Sigmoid colon (tissue), 7 donors: ENCODE results near the gene DUS3L. TPM values are rescaled to one million over a fixed set of nuclear protein-coding genes. Genes with fewer than 3 reads are reported as not detected.

Experiments
- DNase-seq: peaks from one replicate; pipeline ENCODE4 v3.0.0-alpha.2; 2019
- H3K27ac ChIP-seq, 4 donors: fragments of 200-600 bp; sonication (generic); one replicate each; pipeline ENCODE4 v1.5.1; 2016 to 2019; ENCODE audit warnings: mild to moderate bottlenecking in 1 of 4
- H3K27me3 ChIP-seq, 3 donors: fragments of 200-600 bp; sonication (generic); one replicate each; pipeline ENCODE4 v1.5.1; 2019; ENCODE audit warnings: mild to moderate bottlenecking in 1 of 3
- H3K36me3 ChIP-seq, 4 donors: fragments of 200-600 bp; sonication (generic); one replicate each; pipeline ENCODE4 v1.5.1; 2016 to 2019
- H3K4me1 ChIP-seq, 4 donors: fragments of 200-600 bp; sonication (generic); one replicate each; pipeline ENCODE4 v1.5.1; 2017 to 2019
- H3K4me3 ChIP-seq, 4 donors: fragments of 200-600 bp; sonication (generic); one replicate each; pipeline ENCODE4 v1.5.1; 2017 to 2019; ENCODE audit warnings: mild to moderate bottlenecking in 2 of 4, moderate library complexity in 1 of 4
- H3K9me3 ChIP-seq, 4 donors: fragments of 200-600 bp in 3 of 4; sonication (generic) in 3 of 4; one replicate each; pipeline versions ENCODE4 v1.5.1 to v1.6.1; 2013 to 2019
- EP300 ChIP-seq, 4 donors: sonication (generic); formaldehyde crosslinking; IDR thresholded peaks; one replicate each; pipeline ENCODE4 v1.6.1; 2017; ENCODE audit warnings: antibody characterized with exemption in 4 of 4
- POLR2A ChIP-seq, 2 donors: fragments of 450-650 bp; IDR thresholded peaks; one replicate each; pipeline ENCODE4 v1.6.1; 2016; ENCODE audit warnings: antibody characterized with exemption in 2 of 2, mild to moderate bottlenecking in 2 of 2, moderate library complexity in 2 of 2
- POLR2AphosphoS5 ChIP-seq, 4 donors: sonication (generic); formaldehyde crosslinking; IDR thresholded peaks; one replicate each; pipeline ENCODE4 v1.6.1; 2017; ENCODE audit warnings: antibody characterized with exemption in 4 of 4
- WGBS, 2 donors: extraction: QIAGEN DNeasy Blood & Tissue Kit; methylation state at CpG; one replicate each; pipeline ENCODE4 v1.1.7; 2013; 5-methylcytosine and 5-hydroxymethylcytosine counted together
- intact Hi-C: fragments of 100-400 bp; cut with DNase I; formaldehyde crosslinking; loops from one replicate; pipeline ENCODE4 v1.15.1; 2023
- polyA plus RNA-seq, 3 donors: library from polyadenylated mRNA; stranded (reverse); fragments of 200-250 nt; gene quantifications; one replicate each; pipeline ENCODE4 v1.2.3, GENCODE V29; 2013
- total RNA-seq, 4 donors: library from RNA; depleted of rRNA; stranded (reverse); fragments of >200 nt; gene quantifications; one replicate each; pipeline ENCODE4 v1.1.0, GENCODE V29; 2016
- TF ChIP-seq, protein P1 (sequence below), 4 experiments: fragments of 450-650 bp in 3 of 4; fragments of 200-600 bp in 1 of 4; IDR thresholded peaks; one replicate each; pipeline ENCODE4 v1.5.1; 2016 to 2019; ENCODE audit warnings: antibody characterized with exemption in 4 of 4, mild to moderate bottlenecking in 3 of 4, moderate library complexity in 2 of 4
- donor health status: healthy with polysubstance abuse.
- donor health status: Bipolar disorder and iron deficiency.
- donor health status: healthy.

Gene DUS3L
- total and polyA plus RNA-seq, 7 donors = 8.3 to 42.0 (median 27.1) TPM

DNA sequence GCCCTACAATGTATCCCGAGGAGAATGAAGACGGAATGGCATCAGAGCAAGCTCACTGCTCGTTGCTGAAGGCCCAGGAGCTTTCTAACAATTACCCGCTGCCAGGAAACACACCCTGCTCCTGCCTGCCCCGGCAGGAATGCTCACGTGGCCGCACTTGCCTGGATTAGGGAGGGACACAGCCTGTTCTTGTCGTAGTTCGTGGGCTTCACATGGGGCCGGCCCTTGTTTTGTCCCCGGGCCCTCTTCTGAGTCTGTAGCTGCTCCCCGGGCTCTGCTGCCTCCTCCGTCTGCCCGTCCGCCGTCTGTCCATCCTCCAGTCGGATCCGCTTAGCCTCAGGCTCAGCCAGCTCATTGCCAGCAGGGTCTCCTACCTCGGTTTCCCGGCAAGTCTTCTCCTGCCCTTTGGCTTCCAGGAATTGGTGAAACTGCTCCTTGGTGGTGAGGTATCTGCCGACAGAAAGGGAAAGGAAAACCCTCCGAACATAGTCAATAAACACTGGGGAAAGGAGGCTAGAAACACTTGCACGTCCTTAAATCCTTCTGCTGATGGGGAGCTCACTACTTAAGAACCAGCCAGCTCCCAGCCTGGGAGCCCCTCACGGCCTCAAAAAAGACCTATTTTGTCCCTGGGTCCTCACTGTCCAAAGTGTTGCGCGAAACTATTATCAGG lies 941 bp downstream of the DUS3L start:
- DNase-seq = peak; percentile 70
- Histone ChIP-seq H3K9me3 (no peaks in the 10 kb centered on the region), H3K4me1 (peaks cover 2 to 9% (median 9%) of the 10 kb centered on the region in 4 donors), H3K36me3 (peaks cover 36 to 51% (median 44%) of the 10 kb centered on the region in 4 donors), H3K27me3 (no peaks in the 10 kb centered on the region), H3K4me3 (peak overlapping the region; percentile 88 to 97 (median 92)), H3K27ac (peak overlapping the region; percentile 98 to 100 (median 99))
- WGBS, 2 donors = 78 to 83% methylated on average over 26 of the region's 26 CpGs
- TF ChIP-seq, protein P1, sequence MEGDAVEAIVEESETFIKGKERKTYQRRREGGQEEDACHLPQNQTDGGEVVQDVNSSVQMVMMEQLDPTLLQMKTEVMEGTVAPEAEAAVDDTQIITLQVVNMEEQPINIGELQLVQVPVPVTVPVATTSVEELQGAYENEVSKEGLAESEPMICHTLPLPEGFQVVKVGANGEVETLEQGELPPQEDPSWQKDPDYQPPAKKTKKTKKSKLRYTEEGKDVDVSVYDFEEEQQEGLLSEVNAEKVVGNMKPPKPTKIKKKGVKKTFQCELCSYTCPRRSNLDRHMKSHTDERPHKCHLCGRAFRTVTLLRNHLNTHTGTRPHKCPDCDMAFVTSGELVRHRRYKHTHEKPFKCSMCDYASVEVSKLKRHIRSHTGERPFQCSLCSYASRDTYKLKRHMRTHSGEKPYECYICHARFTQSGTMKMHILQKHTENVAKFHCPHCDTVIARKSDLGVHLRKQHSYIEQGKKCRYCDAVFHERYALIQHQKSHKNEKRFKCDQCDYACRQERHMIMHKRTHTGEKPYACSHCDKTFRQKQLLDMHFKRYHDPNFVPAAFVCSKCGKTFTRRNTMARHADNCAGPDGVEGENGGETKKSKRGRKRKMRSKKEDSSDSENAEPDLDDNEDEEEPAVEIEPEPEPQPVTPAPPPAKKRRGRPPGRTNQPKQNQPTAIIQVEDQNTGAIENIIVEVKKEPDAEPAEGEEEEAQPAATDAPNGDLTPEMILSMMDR (IDR thresholded peaks at IDR 0.05) = no peak
- no peak for TF ChIP-seq EP300 (IDR thresholded peaks at IDR 0.05)
- no peak for TF ChIP-seq POLR2AphosphoS5 (IDR thresholded peaks at IDR 0.05)
- no peak for TF ChIP-seq POLR2A (IDR thresholded peaks at IDR 0.05)
- intact Hi-C loops = loop anchor here (5.0 kb wide), 3 partner anchors 68 to 187 kb away; partner anchors contain the start of genes CATSPERD, LONP1, RANBP3 and SAFB

DNA sequence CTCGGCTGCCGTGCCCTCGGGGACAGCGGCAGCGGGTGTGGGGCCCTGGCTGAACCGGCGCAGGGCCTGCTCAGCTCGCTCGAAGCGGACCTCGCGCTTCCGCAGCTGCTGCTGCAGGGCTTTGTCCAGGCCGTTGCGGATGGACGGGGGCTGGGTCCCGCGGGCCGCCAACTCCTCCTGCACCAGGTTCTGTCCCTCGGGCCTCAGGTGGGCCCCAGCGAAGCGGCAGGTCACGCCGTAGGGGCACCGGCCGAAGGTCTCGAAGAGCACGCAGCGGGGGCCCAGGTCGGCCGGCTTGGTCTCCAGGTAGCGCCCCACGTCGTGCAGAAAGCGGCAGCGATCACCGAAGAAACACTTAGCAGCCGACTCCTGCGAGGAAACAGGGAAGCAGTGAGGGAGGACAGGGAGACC lies 1.6 kb downstream of the DUS3L start:
- intact Hi-C loops = no loop called here
- Histone ChIP-seq H3K27ac (no peak overlapping the region), H3K36me3 (peaks cover 36 to 58% (median 48%) of the 10 kb centered on the region in 4 donors), H3K4me1 (peaks cover 2 to 9% (median 9%) of the 10 kb centered on the region in 4 donors), H3K4me3 (no peak overlapping the region), H3K9me3 (no peaks in the 10 kb centered on the region), H3K27me3 (no peaks in the 10 kb centered on the region)
- no peak for DNase-seq
- WGBS, 2 donors = 96 to 97% methylated on average over 39 of the region's 39 CpGs
- TF ChIP-seq POLR2A (IDR thresholded peaks at IDR 0.05) (no peak), POLR2AphosphoS5 (IDR thresholded peaks at IDR 0.05) (no peak), EP300 (IDR thresholded peaks at IDR 0.05) (no peak)
- TF ChIP-seq, protein P1 (IDR thresholded peaks at IDR 0.05) = no peak

DNA sequence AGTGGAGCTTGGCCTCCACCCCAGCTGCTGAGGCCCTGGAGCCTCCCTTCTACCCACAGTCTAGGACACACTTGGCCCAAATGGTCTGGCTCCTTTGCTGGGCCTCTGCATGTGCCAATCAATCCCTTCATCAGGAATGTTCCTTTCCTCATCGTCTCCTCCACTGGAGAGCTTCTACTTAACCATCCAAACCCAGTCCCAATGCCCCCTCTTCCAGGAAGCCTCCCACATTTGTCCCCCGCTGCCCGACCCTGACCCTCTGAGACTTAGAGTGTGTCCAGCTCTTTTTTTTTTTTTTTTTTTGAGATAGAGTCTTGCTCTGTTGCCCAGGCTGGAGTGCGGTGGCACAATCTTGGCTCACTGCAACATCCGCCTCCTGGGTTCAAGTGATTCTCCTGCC lies 2.5 kb downstream of the DUS3L start:
- WGBS, 2 donors = 89 to 96% methylated on average over 5 of the region's 5 CpGs
- H3K4me3 ChIP-seq = no peak overlapping the region
- TF ChIP-seq, protein P1 (IDR thresholded peaks at IDR 0.05) = no peak
- no peak for TF ChIP-seq POLR2A (IDR thresholded peaks at IDR 0.05)
- TF ChIP-seq POLR2AphosphoS5 (IDR thresholded peaks at IDR 0.05) = no peak
- TF ChIP-seq EP300 (IDR thresholded peaks at IDR 0.05) = no peak
- peaks cover 2 to 9% (median 9%) of the 10 kb centered on the region in 4 donors for H3K4me1 ChIP-seq
- no peak for DNase-seq
- no peaks in the 10 kb centered on the region for H3K9me3 ChIP-seq
- peaks cover 36 to 63% (median 49%) of the 10 kb centered on the region in 4 donors for H3K36me3 ChIP-seq
- no peaks in the 10 kb centered on the region for H3K27me3 ChIP-seq
- no peak overlapping the region for H3K27ac ChIP-seq
- intact Hi-C loops = no loop called here

DNA sequence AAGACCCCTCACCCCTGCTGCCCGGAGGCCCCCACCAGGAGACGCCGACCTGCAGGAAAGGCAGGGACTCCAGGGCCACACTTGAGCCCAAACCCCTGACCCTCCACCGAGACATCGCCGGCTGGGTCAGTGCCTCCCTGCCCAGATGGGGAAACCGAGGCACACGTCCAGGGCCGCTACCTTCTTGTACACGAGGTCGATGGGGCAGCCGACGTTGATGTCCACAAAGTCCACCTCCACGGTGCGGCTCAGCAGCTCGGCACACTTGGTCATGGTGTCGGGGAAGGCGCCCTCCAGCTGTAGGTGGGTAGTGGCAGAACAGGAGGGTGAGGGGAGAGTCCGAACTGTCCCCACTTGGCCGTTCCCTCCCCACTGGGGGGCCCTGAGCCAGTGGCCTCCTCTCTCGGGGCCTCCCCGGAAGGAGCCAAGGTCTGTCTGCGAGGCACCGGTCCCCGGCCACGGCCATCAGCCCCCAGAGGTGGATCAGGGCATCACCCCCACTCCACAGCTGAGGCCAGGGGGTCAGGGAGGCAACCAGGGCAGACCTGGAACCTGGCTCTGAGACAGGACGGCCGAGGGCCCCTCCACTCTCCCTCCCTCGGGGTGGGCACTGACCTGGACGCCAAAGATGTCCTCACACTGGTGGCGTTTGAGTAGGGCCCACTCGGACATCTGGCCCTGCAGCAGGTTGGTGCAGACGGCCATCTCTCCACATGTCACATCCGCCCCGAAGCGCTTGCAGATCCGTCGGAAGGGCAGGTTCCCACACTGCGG lies 3.4 kb downstream of the DUS3L start:
- Histone ChIP-seq H3K27me3 (no peaks in the 10 kb centered on the region), H3K4me1 (peaks cover 2 to 9% (median 9%) of the 10 kb centered on the region in 4 donors), H3K9me3 (no peaks in the 10 kb centered on the region), H3K36me3 (peaks cover 36 to 63% (median 49%) of the 10 kb centered on the region in 4 donors), H3K27ac (no peak overlapping the region), H3K4me3 (no peak overlapping the region)
- TF ChIP-seq EP300 (IDR thresholded peaks at IDR 0.05) = no peak
- TF ChIP-seq POLR2A (IDR thresholded peaks at IDR 0.05) = no peak
- TF ChIP-seq, protein P1 (IDR thresholded peaks at IDR 0.05) = no peak
- no peak for TF ChIP-seq POLR2AphosphoS5 (IDR thresholded peaks at IDR 0.05)
- 94% methylated on average over 39 of the region's 39 CpGs for WGBS, 2 donors
- intact Hi-C loops = no loop called here
- peak; percentile 65 for DNase-seq
